Measurements from ENCODE around the gene ZNF91.

DNA sequence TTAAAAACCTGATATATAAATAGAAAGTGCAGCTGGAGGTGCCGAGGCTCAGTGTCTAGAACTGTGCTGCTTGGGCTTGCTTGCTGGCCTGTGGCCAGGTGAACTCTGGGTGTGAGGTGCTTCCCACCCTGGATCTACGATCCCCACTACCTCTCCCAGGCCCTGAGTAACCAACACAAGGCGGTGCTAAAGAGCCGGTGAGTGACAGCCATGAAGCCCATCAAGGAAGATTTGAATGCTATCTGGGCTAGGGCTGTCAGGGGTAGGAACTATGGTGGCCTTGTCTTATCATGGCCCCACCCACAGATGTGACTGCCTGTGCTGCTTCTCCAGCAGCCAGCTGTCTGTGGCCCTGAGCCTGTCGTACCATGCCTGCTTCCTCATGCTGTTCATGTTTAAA, 25.6 kb upstream of the ZNF91 start:
- TF ChIP-seq CTCF (IDR thresholded peaks at IDR 0.05) (no peak), POLR2A (IDR thresholded peaks at IDR 0.05) (no peak)
